22Rv1 (cell line): Measurements from ENCODE around the gene ZBTB40.

Source experiments
- H3K27ac ChIP-seq: fragments of 450-650 bp; 2 replicates; pipeline ENCODE4 v1.5.1; 2017
- ZFX ChIP-seq: fragments of 450-650 bp; IDR thresholded peaks from 2 replicates; pipeline ENCODE4 v1.6.1; 2017; ENCODE audit warnings: antibody characterized with exemption, borderline replicate concordance
- TF ChIP-seq, protein P1 (sequence below): fragments of 450-650 bp; IDR thresholded peaks from 2 replicates; pipeline ENCODE4 v1.5.1; 2017; ENCODE audit warnings: mild to moderate bottlenecking

The ZBTB40 gene

DNA sequence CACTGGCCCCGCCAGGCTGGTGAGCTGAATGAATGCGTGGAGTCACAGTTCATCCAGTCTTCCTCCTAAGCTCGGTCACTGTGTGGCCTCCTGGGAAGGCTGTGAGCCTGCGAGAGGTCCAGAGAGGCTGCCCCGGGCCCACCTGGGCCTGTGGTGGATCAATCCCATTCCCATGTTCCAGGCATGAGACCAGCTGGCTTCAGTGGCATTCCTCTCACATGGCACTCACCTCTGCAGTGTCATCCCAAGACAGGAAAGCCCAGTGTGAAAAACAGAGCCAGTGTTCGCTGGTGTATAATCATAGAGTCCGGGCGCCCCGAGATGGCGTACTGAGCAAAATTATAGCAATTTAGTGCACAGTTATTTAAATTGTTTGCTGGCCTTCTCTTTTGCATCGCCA is 74.0 kb downstream of the ZBTB40 start:
- H3K27ac ChIP-seq, result no peak overlapping the region
- TF ChIP-seq ZFX, result no peak
- TF ChIP-seq, protein P1, sequence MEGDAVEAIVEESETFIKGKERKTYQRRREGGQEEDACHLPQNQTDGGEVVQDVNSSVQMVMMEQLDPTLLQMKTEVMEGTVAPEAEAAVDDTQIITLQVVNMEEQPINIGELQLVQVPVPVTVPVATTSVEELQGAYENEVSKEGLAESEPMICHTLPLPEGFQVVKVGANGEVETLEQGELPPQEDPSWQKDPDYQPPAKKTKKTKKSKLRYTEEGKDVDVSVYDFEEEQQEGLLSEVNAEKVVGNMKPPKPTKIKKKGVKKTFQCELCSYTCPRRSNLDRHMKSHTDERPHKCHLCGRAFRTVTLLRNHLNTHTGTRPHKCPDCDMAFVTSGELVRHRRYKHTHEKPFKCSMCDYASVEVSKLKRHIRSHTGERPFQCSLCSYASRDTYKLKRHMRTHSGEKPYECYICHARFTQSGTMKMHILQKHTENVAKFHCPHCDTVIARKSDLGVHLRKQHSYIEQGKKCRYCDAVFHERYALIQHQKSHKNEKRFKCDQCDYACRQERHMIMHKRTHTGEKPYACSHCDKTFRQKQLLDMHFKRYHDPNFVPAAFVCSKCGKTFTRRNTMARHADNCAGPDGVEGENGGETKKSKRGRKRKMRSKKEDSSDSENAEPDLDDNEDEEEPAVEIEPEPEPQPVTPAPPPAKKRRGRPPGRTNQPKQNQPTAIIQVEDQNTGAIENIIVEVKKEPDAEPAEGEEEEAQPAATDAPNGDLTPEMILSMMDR, result no peak

DNA sequence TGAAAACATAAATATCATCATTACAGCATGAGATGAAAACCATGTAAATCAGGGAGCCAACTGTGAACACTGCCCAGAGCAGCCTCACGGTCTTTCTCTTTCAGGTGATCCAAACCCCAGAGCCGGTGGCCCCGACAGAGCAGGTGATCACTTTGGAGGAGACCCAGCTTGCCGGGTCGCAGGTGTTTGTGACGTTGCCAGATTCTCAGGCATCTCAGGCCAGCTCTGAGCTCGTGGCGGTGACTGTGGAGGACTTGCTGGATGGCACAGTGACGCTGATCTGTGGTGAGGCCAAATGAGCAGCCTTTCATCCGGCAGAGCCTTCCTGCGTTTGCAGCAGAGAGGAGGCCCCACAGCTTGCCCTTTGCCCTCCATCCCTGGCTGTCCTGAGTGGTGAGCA is 74.4 kb downstream of the ZBTB40 start:
- no peak for TF ChIP-seq ZFX
- TF ChIP-seq, protein P1, result no peak
- H3K27ac ChIP-seq, result no peak overlapping the region

DNA sequence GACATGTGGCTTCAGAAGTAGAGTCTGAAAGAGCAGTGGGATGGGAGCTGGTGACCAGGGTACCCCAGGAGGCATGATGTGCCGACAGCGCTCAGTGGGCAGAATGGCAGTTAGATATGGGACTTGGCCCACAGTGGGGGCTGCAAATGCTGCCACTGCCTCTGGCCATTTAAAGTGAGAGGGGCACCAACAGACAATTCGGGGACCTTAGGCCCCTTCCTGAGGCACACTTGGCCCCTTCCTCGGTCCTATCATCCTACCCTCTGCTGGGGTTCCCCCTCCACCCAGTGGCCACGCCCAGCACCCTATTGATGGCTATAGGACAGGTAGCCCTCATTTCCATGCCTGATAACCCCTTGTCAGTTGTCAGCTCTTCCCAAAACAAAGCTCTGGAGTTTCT is 75.0 kb downstream of the ZBTB40 start:
- TF ChIP-seq, protein P1, result no peak
- TF ChIP-seq ZFX, result no peak
- no peak overlapping the region for H3K27ac ChIP-seq

DNA sequence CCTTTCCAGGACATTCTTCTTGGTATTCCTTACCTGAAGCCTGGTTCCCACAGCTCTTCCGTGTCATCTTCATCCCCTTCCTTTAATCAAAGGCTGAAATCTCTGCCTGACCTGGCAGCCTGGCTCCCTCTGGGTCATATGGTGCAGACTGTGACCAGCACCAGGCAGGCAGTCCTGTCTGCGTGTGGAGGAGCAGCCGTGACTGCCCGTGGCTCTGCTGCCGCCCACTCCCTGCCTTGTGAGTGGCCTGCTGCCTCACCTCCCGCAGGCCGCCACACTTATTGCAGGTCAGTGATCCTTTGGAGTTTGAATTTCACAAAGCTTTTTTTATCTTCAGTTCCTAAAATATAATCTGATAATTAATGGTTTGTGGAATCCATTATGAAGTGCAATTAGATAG is 75.5 kb downstream of the ZBTB40 start:
- no peak overlapping the region for H3K27ac ChIP-seq
- no peak for TF ChIP-seq ZFX
- TF ChIP-seq, protein P1, result no peak

DNA sequence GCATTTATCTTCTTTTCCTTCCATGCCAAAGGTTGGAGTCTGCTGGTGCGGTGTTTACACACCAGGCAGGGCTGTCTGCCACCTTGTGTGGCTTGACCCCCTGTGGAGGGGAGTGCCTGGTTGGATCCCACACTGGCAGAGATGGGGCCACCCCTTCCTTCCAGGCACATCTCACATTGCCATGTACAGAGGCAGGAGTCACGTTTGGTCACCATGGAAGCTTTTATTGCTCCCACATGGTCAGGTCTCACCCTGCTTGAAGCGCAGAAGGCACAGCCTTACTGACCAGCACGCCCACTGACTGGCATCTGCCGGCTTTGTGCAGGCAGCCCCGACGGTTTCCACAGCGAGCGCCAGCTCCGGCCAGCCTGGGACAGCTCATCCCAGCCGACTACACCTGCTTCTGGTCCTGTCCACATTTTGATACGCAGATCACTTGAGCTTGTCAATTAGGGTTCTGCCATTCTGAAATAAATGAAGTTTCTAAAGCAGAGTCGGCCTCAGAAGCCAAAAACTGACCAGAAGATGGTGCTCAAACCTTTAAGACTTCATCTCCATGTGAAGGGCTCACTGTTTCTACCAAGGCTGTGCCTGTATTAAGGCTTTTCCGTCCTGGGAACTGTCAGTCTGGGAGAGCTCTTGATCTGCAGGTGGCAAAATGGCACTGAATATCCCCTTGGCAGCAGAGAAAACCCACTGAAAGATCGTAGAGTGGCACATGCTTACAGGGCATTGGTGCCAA is 76.1 kb downstream of the ZBTB40 start:
- TF ChIP-seq, protein P1, result 0 out of 2 replicates have a peak, but pooled peaks have one; percentile 8
- no peak for TF ChIP-seq ZFX

DNA sequence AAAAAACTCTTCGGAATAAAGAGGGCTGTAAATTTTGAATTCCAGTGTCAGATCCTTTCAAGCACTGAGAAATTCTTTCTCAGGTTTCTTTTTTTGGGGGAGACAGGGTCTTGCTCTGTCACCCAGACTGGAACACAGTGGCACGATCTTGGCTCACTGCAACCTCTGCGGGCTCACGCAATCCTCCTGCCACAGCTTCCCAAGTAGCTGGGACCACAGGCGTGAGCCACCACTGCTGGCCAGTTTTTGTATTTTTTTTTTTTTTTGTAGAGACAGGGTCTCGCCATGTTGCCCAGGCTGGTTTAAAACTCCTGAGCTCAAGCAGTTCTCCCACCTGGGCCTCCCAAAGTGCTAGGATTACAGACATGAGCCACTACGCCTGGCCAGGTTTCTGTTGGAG is 76.8 kb downstream of the ZBTB40 start:
- TF ChIP-seq, protein P1, result no peak
- no peak for TF ChIP-seq ZFX
- H3K27ac ChIP-seq, result no peak overlapping the region

More for the DNA sequence above, 76.1 kb downstream of the ZBTB40 start:
- H3K27ac ChIP-seq, result no peak overlapping the region

DNA sequence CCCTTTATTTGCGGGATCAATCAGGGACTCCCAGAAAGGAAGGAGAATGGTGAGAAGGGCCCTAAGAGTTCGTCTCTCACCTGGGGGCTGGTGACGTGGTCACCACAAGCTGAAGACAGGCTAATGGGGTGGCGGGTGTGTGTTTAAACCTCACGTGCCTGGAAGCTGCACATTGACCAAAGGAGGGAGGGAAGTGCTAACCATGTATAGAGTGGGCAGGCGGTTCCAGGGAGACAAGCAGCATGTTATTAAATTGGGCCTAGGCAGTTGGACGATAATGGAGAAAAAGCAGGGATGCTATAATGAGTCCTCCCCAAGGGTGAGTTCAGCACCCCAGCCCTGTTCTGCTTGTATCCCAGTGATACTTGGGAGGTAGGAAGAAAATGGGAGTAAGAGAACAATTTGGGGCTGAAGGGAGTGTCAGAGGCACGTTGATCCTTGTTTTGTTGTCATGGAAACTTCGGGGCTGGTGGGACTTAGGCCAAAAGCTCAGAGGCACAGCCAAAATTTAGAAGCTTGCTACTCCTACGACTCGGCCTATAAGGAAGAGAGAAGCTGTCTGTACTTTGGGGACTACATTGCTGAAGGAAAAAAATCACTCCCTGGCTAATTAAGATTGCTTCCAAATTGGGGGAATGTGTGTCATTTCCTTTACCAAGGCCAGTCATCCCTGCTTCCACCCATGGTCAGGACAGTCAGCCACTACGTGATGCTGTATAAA is 78.4 kb downstream of the ZBTB40 start:
- no peak overlapping the region for H3K27ac ChIP-seq
- TF ChIP-seq, protein P1, result no peak
- TF ChIP-seq ZFX, result no peak
